Ishikawa (cell line): ENCODE measurements around the gene ANKRD12.

Experiments used
- CEBPB ChIP-seq: IDR thresholded peaks from 2 replicates; pipeline ENCODE4 v1.6.1; 2012
- CREB1 ChIP-seq: IDR thresholded peaks from 2 replicates; pipeline ENCODE4 v1.6.1; 2012; ENCODE audit warnings: low read depth
- EGR1 ChIP-seq: IDR thresholded peaks from 2 replicates; pipeline ENCODE4 v1.6.1; 2012
- EP300 ChIP-seq: IDR thresholded peaks from 2 replicates; pipeline ENCODE4 v1.6.1; 2012; ENCODE audit warnings: borderline replicate concordance
- FOXM1 ChIP-seq: IDR thresholded peaks from 2 replicates; pipeline ENCODE4 v1.6.1; 2012; ENCODE audit warnings: low read depth, borderline replicate concordance
- NFIC ChIP-seq: IDR thresholded peaks from 2 replicates; pipeline ENCODE4 v1.6.1; 2012
- RAD21 ChIP-seq: IDR thresholded peaks from 2 replicates; pipeline ENCODE4 v1.6.1; 2012; ENCODE audit warnings: low read depth
- TAF1 ChIP-seq: IDR thresholded peaks from 2 replicates; pipeline ENCODE4 v1.6.1; 2012; ENCODE audit warnings: low read depth, mild to moderate bottlenecking
- TCF12 ChIP-seq: IDR thresholded peaks from 2 replicates; pipeline ENCODE4 v1.6.1; 2012; ENCODE audit warnings: low read depth
- TEAD4 ChIP-seq: IDR thresholded peaks from 2 replicates; pipeline ENCODE4 v1.6.1; 2012
- YY1 ChIP-seq: IDR thresholded peaks from 2 replicates; pipeline ENCODE4 v1.6.1; 2012; ENCODE audit warnings: low read depth
- ZBTB7A ChIP-seq: IDR thresholded peaks from 2 replicates; pipeline ENCODE4 v1.6.1; 2012; ENCODE audit warnings: low read depth
- TF ChIP-seq, protein P1 (sequence below): IDR thresholded peaks from 2 replicates; pipeline ENCODE4 v1.6.1; 2012
- TF ChIP-seq, protein P2 (sequence below): IDR thresholded peaks from 2 replicates; pipeline ENCODE4 v1.6.1; 2012
- TF ChIP-seq, protein P3 (sequence below): IDR thresholded peaks from 2 replicates; pipeline ENCODE4 v1.6.1; 2012; ENCODE audit warnings: low read depth, mild to moderate bottlenecking

The ANKRD12 gene

DNA sequence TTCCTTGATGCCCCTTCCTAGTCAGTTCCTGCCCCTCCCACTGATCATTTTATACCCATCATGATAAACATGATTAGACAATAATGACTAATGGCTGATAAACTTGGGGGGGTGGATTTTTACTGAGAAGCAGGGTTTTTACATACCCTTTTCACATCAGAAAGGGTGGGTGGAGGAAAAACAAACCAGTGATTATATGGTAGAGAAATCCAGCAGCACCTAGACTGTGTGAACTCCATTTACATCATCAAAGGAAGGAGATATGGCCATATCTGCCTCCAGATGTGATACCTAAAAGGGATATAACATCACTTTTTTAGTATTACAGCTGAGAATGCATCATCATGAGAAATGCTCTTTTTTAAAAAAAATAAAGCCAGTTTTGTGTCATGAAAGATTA lies 89.9 kb downstream of the ANKRD12 start:
- no peak for TF ChIP-seq NFIC
- TF ChIP-seq, protein P1, sequence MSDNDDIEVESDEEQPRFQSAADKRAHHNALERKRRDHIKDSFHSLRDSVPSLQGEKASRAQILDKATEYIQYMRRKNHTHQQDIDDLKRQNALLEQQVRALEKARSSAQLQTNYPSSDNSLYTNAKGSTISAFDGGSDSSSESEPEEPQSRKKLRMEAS: no peak
- TF ChIP-seq TEAD4: no peak
- TF ChIP-seq RAD21: no peak
- TF ChIP-seq TCF12: no peak
- TF ChIP-seq TAF1: no peak
- no peak for TF ChIP-seq EGR1
- no peak for TF ChIP-seq FOXM1
- no peak for TF ChIP-seq CREB1
- no peak for TF ChIP-seq ZBTB7A
- TF ChIP-seq, protein P2, sequence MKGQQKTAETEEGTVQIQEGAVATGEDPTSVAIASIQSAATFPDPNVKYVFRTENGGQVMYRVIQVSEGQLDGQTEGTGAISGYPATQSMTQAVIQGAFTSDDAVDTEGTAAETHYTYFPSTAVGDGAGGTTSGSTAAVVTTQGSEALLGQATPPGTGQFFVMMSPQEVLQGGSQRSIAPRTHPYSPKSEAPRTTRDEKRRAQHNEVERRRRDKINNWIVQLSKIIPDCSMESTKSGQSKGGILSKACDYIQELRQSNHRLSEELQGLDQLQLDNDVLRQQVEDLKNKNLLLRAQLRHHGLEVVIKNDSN: no peak
- TF ChIP-seq, protein P3, sequence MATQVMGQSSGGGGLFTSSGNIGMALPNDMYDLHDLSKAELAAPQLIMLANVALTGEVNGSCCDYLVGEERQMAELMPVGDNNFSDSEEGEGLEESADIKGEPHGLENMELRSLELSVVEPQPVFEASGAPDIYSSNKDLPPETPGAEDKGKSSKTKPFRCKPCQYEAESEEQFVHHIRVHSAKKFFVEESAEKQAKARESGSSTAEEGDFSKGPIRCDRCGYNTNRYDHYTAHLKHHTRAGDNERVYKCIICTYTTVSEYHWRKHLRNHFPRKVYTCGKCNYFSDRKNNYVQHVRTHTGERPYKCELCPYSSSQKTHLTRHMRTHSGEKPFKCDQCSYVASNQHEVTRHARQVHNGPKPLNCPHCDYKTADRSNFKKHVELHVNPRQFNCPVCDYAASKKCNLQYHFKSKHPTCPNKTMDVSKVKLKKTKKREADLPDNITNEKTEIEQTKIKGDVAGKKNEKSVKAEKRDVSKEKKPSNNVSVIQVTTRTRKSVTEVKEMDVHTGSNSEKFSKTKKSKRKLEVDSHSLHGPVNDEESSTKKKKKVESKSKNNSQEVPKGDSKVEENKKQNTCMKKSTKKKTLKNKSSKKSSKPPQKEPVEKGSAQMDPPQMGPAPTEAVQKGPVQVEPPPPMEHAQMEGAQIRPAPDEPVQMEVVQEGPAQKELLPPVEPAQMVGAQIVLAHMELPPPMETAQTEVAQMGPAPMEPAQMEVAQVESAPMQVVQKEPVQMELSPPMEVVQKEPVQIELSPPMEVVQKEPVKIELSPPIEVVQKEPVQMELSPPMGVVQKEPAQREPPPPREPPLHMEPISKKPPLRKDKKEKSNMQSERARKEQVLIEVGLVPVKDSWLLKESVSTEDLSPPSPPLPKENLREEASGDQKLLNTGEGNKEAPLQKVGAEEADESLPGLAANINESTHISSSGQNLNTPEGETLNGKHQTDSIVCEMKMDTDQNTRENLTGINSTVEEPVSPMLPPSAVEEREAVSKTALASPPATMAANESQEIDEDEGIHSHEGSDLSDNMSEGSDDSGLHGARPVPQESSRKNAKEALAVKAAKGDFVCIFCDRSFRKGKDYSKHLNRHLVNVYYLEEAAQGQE: no peak

DNA sequence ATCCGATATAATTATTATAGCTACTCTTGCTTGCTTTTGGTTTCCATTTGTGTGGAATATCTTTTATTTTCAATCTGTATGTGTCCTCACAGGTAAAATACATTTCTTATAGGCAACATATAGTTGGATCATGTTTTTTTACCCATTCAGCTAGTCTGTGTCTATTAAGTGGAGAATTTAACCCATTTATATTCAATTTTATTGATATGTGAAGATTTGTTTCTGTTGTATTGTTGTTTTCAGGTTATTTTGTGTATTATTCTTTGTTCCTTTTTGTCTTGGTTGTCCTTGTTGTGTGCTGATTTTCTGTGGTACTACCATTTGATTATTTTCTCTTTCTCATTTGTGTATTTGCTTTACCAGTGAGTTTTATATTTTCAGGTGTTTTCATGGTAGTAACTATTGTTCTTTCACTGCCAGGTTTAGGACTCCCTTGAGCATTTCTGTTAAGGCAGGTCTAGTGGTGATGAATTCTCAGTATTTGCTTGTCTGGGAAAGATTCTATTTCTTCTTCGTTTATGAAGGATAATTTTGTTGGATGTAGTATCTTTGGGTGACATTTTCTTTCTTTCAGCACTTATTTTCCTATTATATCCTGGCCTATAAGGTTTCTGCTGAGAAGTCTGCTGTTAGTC lies 95.4 kb downstream of the ANKRD12 start:
- TF ChIP-seq TAF1 (no peak), CEBPB (no peak), CREB1 (no peak), EP300 (no peak), EGR1 (no peak), RAD21 (no peak), YY1 (no peak), TCF12 (no peak), TEAD4 (no peak)
- TF ChIP-seq, protein P1: no peak
- TF ChIP-seq, protein P3: no peak
- TF ChIP-seq, protein P2: no peak

DNA sequence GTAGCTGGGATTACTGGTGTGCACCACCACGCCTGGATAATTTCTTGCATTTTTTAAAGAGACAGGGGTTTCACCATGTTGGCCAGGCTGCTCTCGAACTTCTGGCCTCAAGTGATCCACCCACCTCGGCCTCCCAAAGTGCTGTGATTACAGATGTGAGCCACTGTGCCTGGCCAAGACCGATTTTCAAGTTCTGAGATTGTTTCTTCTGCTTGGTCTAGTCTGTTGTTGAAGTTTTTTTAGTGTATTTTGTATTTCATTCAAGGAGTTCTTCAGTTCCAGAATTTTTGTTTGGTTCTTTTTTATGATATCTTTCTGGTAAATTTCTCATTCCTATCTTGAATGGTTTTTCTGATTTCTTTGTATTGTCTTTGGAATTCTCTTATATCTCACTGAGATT lies 96.4 kb downstream of the ANKRD12 start:
- TF ChIP-seq YY1: no peak
- TF ChIP-seq, protein P1: no peak
- TF ChIP-seq EP300: no peak
- TF ChIP-seq, protein P3: no peak
- TF ChIP-seq EGR1: no peak
- TF ChIP-seq, protein P2: no peak

DNA sequence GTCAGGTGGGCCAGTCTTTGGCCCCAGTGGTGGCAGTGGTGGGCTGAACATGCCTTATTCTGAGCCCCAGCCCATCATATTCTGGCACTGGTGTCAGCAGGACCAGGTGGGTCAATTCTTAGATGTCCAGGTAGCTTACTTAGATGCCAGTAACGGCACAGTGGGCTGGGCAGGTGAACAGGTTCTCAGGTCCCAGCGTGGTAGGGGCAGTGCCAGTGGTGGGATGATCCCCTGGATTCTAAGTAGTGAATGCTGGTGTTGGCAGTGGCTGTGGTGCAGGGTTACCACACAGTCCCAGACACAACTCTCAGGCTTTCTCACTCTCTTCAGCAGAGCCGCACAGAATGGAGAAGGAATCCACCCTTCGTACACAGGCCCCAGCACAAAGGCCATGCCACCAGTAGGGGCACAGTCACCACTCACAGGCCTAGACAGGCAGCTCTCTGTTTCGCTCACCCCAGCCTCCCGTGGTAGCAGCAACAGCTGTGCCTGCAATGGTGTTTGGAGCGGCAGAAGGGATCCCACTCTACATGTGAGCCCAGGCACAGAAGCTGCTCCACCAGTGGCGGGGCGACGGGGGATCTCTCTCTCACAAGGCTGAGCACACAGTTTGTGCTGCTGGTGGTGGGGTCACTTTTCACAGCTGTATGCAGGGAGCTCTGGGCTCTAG lies 97.3 kb downstream of the ANKRD12 start:
- TF ChIP-seq ZBTB7A (no peak), RAD21 (no peak)
